NCI-H146 treated with DMSO at 0.1 percent for 48 hours (cell line): ENCODE measurements around the gene DLL4.

Experiments used
- DNase-seq: peaks from one replicate; lab custom pipeline; 2025; ENCODE audit not compliant: unreplicated experiment; lab: John Stamatoyannopoulos, UW

DLL4 gene

DNA sequence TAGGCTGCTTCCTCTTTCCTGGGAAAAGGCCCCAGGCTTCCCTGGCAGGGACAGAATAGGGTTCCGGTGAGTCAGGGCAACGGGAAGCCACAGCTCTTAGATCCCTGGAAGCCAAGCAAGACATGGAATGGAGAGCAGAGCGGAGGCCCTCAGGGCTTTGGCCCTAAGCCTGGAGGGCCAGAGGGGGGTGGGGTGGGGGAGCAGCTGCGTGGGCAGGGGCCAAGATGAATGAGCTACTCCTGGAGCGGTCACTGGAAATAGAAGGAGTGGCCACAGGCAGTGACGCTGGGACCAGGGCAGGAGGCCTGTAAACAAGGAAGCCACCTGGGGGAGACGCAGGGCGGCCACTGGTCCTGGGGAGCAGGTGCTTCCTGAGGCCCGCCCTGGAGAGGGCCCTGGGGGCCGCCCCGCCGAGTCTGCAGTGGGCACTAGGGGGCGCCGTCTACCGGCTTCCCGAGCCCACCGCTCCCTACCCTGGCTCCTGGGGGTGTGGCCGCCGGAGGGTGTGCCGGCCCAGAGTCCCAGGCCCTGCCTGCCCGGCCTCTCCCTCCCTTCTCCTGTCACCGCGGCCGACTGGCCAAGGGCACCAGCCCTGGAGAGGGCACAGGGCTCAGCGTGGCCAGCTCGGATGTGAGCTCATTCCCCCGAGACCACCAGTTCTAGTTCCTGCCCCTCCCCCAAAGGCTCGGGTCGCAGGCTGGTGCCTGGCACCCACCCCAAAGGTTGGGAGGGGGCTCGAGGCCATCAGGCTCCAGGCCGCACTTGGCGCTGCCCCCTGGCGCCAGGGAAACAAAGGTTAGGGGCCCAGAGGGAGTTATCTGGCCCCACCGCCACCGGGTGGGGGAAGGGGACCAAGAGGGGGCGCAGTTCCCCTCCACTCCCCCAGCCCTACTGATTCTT is 22.8 kb upstream of the DLL4 start:
- peak; percentile 92 for DNase-seq

GRCh38 chr15:40906991-40907802 is 21.9 kb upstream of the DLL4 start:
- no peak for DNase-seq

DNA sequence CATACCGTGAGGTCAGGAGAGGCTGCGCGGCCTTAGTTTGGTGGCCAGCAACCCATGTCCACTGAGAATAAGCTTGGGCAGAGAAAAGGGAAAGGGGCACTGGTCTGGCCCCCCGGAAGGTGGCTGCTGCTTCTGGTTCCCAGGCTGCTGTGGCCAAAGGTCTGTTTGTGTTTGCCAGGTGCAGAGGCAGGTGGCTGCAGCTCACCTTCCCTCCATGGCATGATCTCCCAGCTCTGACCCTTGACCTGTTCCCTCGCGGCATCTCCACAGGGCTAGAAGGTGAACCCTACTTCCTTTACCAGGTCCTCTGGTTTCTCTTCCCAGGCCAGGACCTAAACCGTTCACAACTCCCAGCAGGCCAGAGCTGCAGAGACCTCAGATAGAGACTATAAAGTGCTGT is 21.0 kb upstream of the DLL4 start:
- DNase-seq: no peak

DNA sequence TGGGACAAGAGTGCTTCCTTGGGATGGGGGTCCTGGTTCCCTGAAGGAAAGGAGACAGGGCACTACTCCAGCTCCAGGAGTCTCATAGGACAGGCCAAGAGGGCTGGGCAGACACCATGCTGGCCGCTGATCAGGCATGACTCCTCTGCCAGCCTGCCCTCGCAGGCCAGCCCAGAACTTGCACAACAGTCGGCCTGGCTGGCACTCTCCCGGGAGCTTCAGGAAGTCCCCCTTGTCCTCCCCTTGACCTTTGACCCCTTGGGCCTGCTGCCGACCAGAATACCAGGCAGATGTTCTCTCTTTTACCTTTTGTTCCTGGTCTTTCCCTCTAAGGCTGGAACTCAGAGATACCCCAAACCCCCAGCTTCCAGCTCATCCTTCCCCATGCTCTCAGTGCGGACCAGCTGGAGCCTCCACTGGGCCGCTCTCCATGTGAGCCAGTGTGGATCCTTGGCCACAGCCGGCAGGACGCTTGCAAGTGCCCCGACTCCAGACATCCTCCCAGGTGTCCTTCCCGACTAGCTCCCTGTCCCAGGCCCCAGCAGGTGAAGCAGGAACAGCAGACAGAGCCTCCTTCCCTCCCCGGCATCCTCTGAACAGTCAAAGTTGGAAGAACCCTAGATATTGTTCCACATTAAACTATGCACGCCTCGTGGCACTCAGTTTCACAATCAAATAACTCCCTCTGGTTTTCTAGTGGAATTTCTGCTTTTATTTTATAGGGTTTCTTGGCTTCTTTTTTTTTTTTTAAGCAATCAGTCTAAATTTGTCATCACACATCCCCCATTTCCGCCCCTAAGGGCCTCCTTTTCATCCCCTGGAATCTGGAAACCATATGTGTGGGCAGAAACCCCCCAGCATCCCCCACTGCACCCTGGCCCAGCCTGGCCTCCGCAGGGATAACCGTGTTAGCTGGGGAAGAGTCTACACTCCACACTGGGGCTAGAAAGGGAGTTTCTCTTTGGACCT is 19.2 kb upstream of the DLL4 start:
- DNase-seq: no peak

DNA sequence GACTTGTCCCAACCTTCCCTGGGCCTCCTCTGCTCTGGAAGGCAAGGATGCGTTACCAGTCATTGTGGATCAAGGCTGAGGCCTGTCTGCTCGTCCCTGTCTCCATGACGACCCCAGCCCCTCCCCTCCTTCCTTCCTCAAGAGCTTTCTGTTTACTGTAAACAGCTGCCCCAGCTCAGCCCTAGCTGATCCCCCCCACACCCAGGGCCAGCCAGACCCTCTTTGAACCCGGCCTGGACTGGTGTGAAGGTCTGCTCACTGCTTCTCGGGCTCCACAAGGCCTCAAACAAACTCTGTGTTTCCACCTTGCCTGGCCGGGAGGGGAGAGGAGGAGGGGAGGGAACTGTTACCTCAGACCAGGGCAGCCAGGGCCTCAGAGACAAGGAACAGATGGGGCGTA is 18.0 kb upstream of the DLL4 start:
- DNase-seq: no peak

- DNase-seq: no peak
These were observed 17.4 kb upstream of the DLL4 start for GRCh38 chr15:40911693-40912092.

DNA sequence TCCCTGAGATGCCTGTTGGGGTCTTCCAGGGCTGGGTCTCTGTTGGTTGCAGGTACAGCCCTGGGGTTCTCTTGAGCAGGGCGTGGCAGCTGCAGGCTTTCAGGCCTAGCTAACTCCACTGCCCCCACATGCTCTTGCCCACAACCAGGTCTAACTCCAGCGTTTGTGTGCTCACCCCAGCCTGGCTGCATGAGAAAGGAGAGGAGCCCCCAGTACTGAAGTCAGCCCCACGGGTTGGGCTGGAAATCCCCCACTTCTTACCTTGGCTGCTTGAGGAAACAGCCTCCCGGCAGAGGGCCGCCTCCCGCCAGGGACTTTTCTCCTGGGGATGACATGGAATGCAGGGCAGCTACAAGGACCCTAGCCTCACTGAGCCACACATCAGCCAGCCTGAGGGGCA is 16.7 kb upstream of the DLL4 start:
- DNase-seq: no peak

GRCh38 chr15:40914013-40914412 is 15.1 kb upstream of the DLL4 start:
- DNase-seq: no peak

GRCh38 chr15:40914486-40914885 is 14.7 kb upstream of the DLL4 start:
- DNase-seq: no peak

- DNase-seq: no peak
These were observed 14.0 kb upstream of the DLL4 start for GRCh38 chr15:40915116-40915661.

- DNase-seq: no peak
These were observed 13.5 kb upstream of the DLL4 start for GRCh38 chr15:40915679-40916078.

GRCh38 chr15:40917585-40917984 is 11.6 kb upstream of the DLL4 start:
- DNase-seq: no peak

GRCh38 chr15:40918146-40918798 is 10.9 kb upstream of the DLL4 start:
- DNase-seq: no peak

DNA sequence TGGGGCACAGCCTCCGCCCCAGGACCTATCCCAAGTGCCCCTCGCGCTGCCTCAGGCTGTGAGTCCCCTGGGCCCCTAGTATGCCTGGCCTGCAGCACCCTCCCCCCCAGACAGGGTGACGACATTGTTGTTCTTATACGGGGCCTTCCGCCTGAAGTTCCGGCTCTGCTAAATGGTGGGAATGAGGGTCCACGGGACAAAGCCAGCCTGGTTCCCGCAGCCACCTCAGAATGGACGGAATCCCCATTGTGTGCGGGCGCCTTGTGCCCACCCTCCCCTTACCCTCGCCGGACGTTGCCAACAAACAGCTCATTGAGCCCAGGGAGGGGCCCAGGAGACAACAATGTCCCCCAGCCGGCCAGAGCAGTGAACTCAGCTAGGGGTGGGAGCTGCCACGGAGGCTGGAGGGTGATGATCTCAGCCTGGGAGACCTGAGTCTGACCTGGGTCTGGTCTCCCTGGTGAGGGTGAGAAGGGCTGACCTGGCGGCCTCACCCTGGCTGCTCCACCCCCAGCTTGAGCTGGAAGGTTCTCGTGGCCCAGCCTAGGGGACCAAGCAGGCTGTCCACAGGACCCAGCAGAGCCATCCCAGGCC is 10.2 kb upstream of the DLL4 start:
- DNase-seq: no peak

DNA sequence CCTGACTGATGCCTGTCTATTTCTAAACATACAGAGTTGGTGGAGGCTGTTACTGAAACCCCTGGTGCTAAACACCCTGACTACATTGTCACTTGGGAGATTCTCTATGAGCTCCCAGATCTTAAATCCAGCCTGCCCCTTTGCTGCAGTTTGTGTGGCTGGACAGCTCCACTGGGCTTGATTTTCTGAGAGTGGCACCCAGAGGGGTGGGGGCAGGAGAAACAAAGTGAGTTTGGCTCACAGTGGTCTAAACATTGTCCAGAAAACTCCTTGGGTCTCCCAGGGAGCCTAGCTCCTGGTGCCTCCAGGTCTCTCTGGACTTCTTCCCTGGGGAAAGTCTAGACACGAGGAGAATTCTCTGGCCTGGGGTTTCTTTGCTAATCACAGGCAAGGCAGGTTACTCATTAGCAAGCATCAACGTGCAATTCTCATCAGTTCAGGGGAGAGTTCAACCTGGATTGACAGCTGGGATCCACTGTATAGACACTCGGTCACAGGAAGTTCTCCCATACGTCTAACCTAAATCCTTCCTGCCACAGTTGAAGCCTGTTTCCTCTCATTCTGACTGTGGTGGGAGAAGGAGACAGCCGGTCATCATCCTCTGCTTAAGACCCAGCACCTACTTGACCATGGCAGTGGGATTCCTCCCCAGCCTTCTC is 7.1 kb upstream of the DLL4 start:
- DNase-seq: no peak

DNA sequence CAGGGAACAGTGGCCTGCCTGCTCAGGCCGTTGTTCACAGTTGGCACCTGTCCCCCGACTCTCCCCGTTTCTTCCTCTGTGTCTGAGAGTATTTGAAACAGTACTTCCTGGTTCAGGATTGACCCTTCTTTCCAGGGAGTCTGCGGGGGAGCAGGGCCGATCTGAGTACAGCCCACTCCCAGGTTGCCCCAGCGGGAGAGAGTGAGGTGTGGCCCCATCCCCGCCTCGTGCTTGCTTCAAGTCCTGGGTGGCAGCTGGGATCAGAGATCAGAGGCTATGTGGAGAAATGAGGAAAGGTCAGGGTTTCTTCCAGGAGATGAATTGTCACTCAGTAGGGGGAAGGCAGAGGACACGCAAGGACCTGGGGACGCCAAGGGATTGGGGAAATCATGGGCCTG is 6.5 kb upstream of the DLL4 start:
- no peak for DNase-seq

GRCh38 chr15:40923551-40923950 is 5.6 kb upstream of the DLL4 start:
- DNase-seq: no peak

GRCh38 chr15:40925495-40925862 is 3.7 kb upstream of the DLL4 start:
- DNase-seq: peak; percentile 53

DNA sequence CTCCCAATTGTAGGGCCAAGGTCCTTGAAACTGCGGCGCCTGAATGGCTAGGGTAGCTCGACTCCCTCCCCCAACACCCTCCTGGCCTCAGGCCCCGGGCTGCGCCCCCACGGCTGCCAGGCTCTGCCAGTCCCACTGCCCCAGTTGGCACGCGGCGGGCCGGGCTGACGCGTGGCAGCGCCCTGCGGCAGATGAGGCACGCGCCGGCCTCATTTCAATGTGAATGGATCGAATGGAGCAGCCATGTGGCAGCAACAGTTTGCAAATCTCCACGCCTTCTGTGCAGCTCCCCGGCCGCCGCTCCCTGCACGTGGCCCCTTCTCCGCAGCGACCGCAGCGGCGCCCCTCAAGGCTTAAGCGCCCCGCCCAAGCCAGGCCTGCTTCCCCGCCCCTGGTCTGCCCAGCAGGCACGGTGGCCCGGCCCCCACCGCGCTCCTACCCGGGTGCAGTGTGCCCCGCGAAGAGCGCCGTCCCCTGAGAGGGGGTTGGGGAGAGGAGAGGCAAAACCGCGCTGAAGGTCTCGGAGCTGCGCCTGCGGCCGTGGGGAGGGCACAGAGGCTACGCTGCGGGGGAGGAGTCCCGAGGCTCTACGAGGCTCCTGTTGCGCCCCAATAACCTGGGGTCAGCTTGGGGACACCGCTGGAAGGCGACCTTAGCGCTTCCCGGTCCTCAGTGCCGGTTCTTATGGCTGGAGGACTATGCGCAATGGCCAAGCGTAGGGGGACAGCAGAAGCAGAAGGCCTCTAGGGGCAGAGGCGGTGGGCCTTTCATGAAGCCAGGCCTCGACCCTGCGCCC is 3.1 kb upstream of the DLL4 start:
- peak; percentile 53 for DNase-seq
